H1 (cell line): Measurements from ENCODE around the gene KLF8. TPM values are rescaled to one million over a fixed set of nuclear protein-coding genes. Genes with fewer than 3 reads are reported as not detected.

Experiments used
- CTCF ChIA-PET: fragments of 300-600 bp; sonication (Branson Sonifier 250); formaldehyde crosslinking; loops from one replicate; lab custom pipeline; 2021; ENCODE audit not compliant: partially characterized antibody; lab: Charles Lee
- POLR2A ChIA-PET: fragments of 300-600 bp; sonication (Branson Sonifier 250); formaldehyde crosslinking; loops from one replicate; lab custom pipeline; 2021; ENCODE audit warnings: inconsistent platforms; ENCODE audit not compliant: partially characterized antibody; lab: Charles Lee
- DNase-seq, 2 experiments: peaks; one replicate each; pipeline versions ENCODE4 v3.0.0 to v3.0.0-alpha.2; 2010 to 2022; ENCODE audit warnings: low spot score in 2 of 2, low read depth in 1 of 2, mixed read lengths in 1 of 2
- FAIRE-seq: peaks from 2 replicates; lab custom pipeline; 2011; peaks lifted over from hg19 to GRCh38; lab: Jason Lieb, UNC
- H2AFZ ChIP-seq: 2 replicates; pipeline ENCODE4 v1.8.1; 2012; ENCODE audit warnings: low read length, inconsistent platforms
- H2AK5ac ChIP-seq: 2 replicates; pipeline ENCODE4 v1.6.1; 2013; ENCODE audit warnings: low read depth, low read length
- H2BK120ac ChIP-seq: replicated peaks from 2 replicates; pipeline ENCODE3; 2013; ENCODE audit warnings: low read depth, low read length, inconsistent platforms
- H2BK12ac ChIP-seq: 2 replicates; pipeline ENCODE4 v1.6.1; 2013; ENCODE audit warnings: low read depth, low read length
- H2BK15ac ChIP-seq: 2 replicates; pipeline ENCODE4 v1.6.1; 2013; ENCODE audit warnings: low read length
- H2BK20ac ChIP-seq: 2 replicates; pipeline ENCODE4 v1.6.1; 2013; ENCODE audit warnings: low read length
- H2BK5ac ChIP-seq: 2 replicates; pipeline ENCODE4 v1.6.1; 2013; ENCODE audit warnings: low read depth, low read length
- H3K14ac ChIP-seq: 2 replicates; pipeline ENCODE4 v1.6.1; 2013; ENCODE audit warnings: inconsistent platforms; ENCODE audit not compliant: insufficient read length
- H3K18ac ChIP-seq: 2 replicates; pipeline ENCODE4 v1.6.1; 2013; ENCODE audit warnings: low read length; ENCODE audit errors: extremely low read depth
- H3K23ac ChIP-seq: 2 replicates; pipeline ENCODE4 v1.6.1; 2013; ENCODE audit warnings: inconsistent platforms; ENCODE audit not compliant: insufficient read length
- H3K23me2 ChIP-seq: 2 replicates; pipeline ENCODE4 v1.6.1; 2013; ENCODE audit warnings: low read depth, low read length
- H3K27ac ChIP-seq: 2 replicates; pipeline ENCODE4 v1.6.1; 2011; ENCODE audit warnings: low read depth, low read length, inconsistent platforms
- H3K27me3 ChIP-seq, 4 experiments: replicated peaks in 1 of 4; 1 replicate in 1 of 4; 2 replicates in 3 of 4; pipeline versions ENCODE4 v1.6.1 to v1.8.1; 2011 to 2013; ENCODE audit warnings: low read length in 3 of 4, mild to moderate bottlenecking in 3 of 4, inconsistent platforms in 2 of 4, mixed read lengths in 2 of 4, moderate library complexity in 1 of 4; ENCODE audit not compliant: control insufficient read depth in 3 of 4, insufficient read depth in 3 of 4; ENCODE audit errors: extremely low read depth in 1 of 4
- H3K36me3 ChIP-seq, 4 experiments: 2 replicates each; pipeline versions ENCODE4 v1.6.1 to v1.8.1; 2011 to 2013; ENCODE audit warnings: mild to moderate bottlenecking in 4 of 4, low read length in 3 of 4, moderate library complexity in 2 of 4, control low read depth in 1 of 4, inconsistent platforms in 1 of 4; ENCODE audit not compliant: insufficient read depth in 4 of 4, control insufficient read depth in 2 of 4
- H3K4ac ChIP-seq: replicated peaks from 2 replicates; pipeline ENCODE3; 2013; ENCODE audit warnings: low read length, low read depth, mixed read lengths, inconsistent platforms; ENCODE audit not compliant: insufficient read length
- H3K4me1 ChIP-seq, 4 experiments: replicated peaks in 1 of 4; 1 replicate in 1 of 4; 2 replicates in 3 of 4; pipeline versions ENCODE4 v1.6.1 to v1.8.1; 2011 to 2013; ENCODE audit warnings: low read length in 3 of 4, inconsistent platforms in 2 of 4, mixed read lengths in 1 of 4; ENCODE audit not compliant: insufficient read depth in 4 of 4, control insufficient read depth in 3 of 4
- H3K4me2 ChIP-seq, 2 experiments: 2 replicates each; pipeline versions ENCODE4 v1.6.1 to v1.8.1; 2011 to 2013; ENCODE audit warnings: low read depth in 2 of 2, low read length in 2 of 2, control low read depth in 1 of 2, inconsistent platforms in 1 of 2, mild to moderate bottlenecking in 1 of 2; ENCODE audit not compliant: insufficient read depth in 1 of 2
- H3K4me3 ChIP-seq, 4 experiments: fragments of 200-600, 300-600 bp in 1 of 4; sonication (generic), shearing (Covaris generic), sonication (Bioruptor Twin) in 1 of 4; 2 replicates each; pipeline versions ENCODE4 v1.5.1 to v1.8.1; 2011 to 2016; ENCODE audit warnings: low read length in 4 of 4, low read depth in 3 of 4, control low read depth in 2 of 4, inconsistent platforms in 2 of 4, mild to moderate bottlenecking in 2 of 4, mixed read lengths in 1 of 4, moderate library complexity in 1 of 4; ENCODE audit not compliant: insufficient read depth in 2 of 4; ENCODE audit errors: extremely low read depth in 1 of 4
- H3K56ac ChIP-seq: replicated peaks from 2 replicates; pipeline ENCODE3; 2013; ENCODE audit warnings: low read depth, mild to moderate bottlenecking, mixed read lengths, low read length, inconsistent platforms; ENCODE audit not compliant: insufficient read length
- H3K79me1 ChIP-seq: 2 replicates; pipeline ENCODE4 v1.6.1; 2013; ENCODE audit warnings: low read depth, low read length, control low read depth
- H3K79me2 ChIP-seq, 2 experiments: 2 replicates each; pipeline versions ENCODE4 v1.6.1 to v1.8.1; 2012 to 2013; ENCODE audit warnings: low read length in 2 of 2, mild to moderate bottlenecking in 2 of 2, inconsistent platforms in 1 of 2; ENCODE audit not compliant: insufficient read depth in 2 of 2, control insufficient read depth in 1 of 2
- H3K9ac ChIP-seq, 4 experiments: replicated peaks in 1 of 4; 1 replicate in 1 of 4; 2 replicates in 3 of 4; pipeline versions ENCODE4 v1.6.1 to v1.8.1; 2011 to 2013; ENCODE audit warnings: low read depth in 3 of 4, low read length in 3 of 4, control low read depth in 2 of 4, mild to moderate bottlenecking in 2 of 4, moderate library complexity in 2 of 4, inconsistent platforms in 1 of 4; ENCODE audit errors: extremely low read depth in 1 of 4
- H3K9me3 ChIP-seq, 2 experiments: 2 replicates each; pipeline versions ENCODE4 v1.6.1 to v1.8.1; 2012 to 2013; ENCODE audit warnings: mild to moderate bottlenecking in 2 of 2, moderate library complexity in 2 of 2, control low read depth in 1 of 2, inconsistent platforms in 1 of 2, low read depth in 1 of 2, low read length in 1 of 2, mixed read lengths in 1 of 2; ENCODE audit not compliant: insufficient read depth in 2 of 2
- H4K20me1 ChIP-seq, 2 experiments: replicated peaks in 1 of 2; 2 replicates each; pipeline versions ENCODE3 to v1.8.1; 2011 to 2013; ENCODE audit warnings: inconsistent platforms in 2 of 2, low read length in 2 of 2, mild to moderate bottlenecking in 1 of 2; ENCODE audit not compliant: insufficient read depth in 2 of 2, control insufficient read depth in 1 of 2
- H4K5ac ChIP-seq: 2 replicates; pipeline ENCODE4 v1.6.1; 2013; ENCODE audit warnings: low read length, low read depth, mixed read lengths, inconsistent platforms; ENCODE audit not compliant: insufficient read length
- H4K8ac ChIP-seq: 2 replicates; pipeline ENCODE4 v1.8.0; 2013; ENCODE audit warnings: mild to moderate bottlenecking, moderate library complexity, low read length, inconsistent platforms; ENCODE audit not compliant: insufficient read depth; ENCODE audit errors: extremely low read depth
- H4K91ac ChIP-seq: replicated peaks from 2 replicates; pipeline ENCODE3; 2013; ENCODE audit warnings: low read length, mixed read lengths, inconsistent platforms; ENCODE audit not compliant: insufficient read length
- CBX5 ChIP-seq: fragments of 300-800, 300-1000 bp; sonication (generic); IDR thresholded peaks from 2 replicates; pipeline ENCODE4 v1.7.1; 2016; ENCODE audit warnings: antibody characterized with exemption, low read length, low read depth
- CHD1 ChIP-seq: IDR thresholded peaks from 2 replicates; pipeline ENCODE4 v1.6.1; 2012; ENCODE audit warnings: low read depth, low read length, improper control_type of control experiment
- CREB1 ChIP-seq: IDR thresholded peaks from 2 replicates; pipeline ENCODE4 v1.6.1; 2012; ENCODE audit warnings: inconsistent platforms
- CTCF ChIP-seq, 3 experiments: IDR thresholded peaks; 1 replicate in 2 of 3; 2 replicates in 1 of 3; pipeline versions ENCODE4 v1.5.1 to v1.6.1; 2011; ENCODE audit warnings: low read length in 3 of 3, mild to moderate bottlenecking in 3 of 3, inconsistent platforms in 2 of 3, low read depth in 1 of 3, moderate library complexity in 1 of 3; ENCODE audit not compliant: insufficient read depth in 1 of 3; ENCODE audit errors: control extremely low read depth in 1 of 3
- FOSL1 ChIP-seq: IDR thresholded peaks from 2 replicates; pipeline ENCODE4 v1.6.1; 2011; ENCODE audit warnings: mild to moderate bottlenecking, low read depth, low read length, moderate library complexity; ENCODE audit not compliant: insufficient read depth
- GTF2F1 ChIP-seq: IDR thresholded peaks from 2 replicates; pipeline ENCODE4 v1.6.1; 2012; ENCODE audit warnings: low read depth, low read length, improper control_type of control experiment, borderline replicate concordance
- JUN ChIP-seq: IDR thresholded peaks from 2 replicates; pipeline ENCODE4 v1.6.1; 2011; ENCODE audit warnings: low read depth, mild to moderate bottlenecking, improper control_type of control experiment, low read length
- KDM4A ChIP-seq: IDR thresholded peaks from one replicate; pipeline ENCODE4 v1.7.1; 2012; ENCODE audit warnings: low read depth, mild to moderate bottlenecking, moderate library complexity, low read length, inconsistent platforms; ENCODE audit not compliant: severe bottlenecking
- MAX ChIP-seq: IDR thresholded peaks from 2 replicates; pipeline ENCODE4 v1.6.1; 2012; ENCODE audit warnings: inconsistent platforms
- POLR2A ChIP-seq, 2 experiments: IDR thresholded peaks; 1 replicate in 1 of 2; 2 replicates in 1 of 2; pipeline ENCODE4 v1.6.1; 2011; ENCODE audit warnings: low read depth in 2 of 2, low read length in 2 of 2, mild to moderate bottlenecking in 2 of 2; ENCODE audit errors: control extremely low read depth in 1 of 2
- SIRT6 ChIP-seq: IDR thresholded peaks from one replicate; pipeline ENCODE4 v1.7.1; 2012; ENCODE audit warnings: low read length, inconsistent platforms
- SRF ChIP-seq: IDR thresholded peaks from 2 replicates; pipeline ENCODE4 v1.6.1; 2011; ENCODE audit warnings: mild to moderate bottlenecking, low read depth, low read length, moderate library complexity
- YY1 ChIP-seq: IDR thresholded peaks from 2 replicates; pipeline ENCODE4 v1.6.1; 2011; ENCODE audit warnings: low read depth, mild to moderate bottlenecking, low read length
- WGBS, 2 experiments: shearing (Covaris generic) in 1 of 2; methylation state at CpG; one replicate each; pipeline versions ENCODE4 v1.1.6 to v1.1.7; 2013 to 2015; ENCODE audit warnings: low lambda C conversion rate in 2 of 2, mixed read lengths in 2 of 2, inconsistent platforms in 1 of 2, low coverage in 1 of 2, missing lambda C conversion rate in 1 of 2; ENCODE audit not compliant: insufficient replicate concordance in 2 of 2, insufficient coverage in 1 of 2, insufficient read length in 1 of 2; ENCODE audit errors: extremely low coverage in 1 of 2, missing lambda C conversion rate in 1 of 2; 5-methylcytosine and 5-hydroxymethylcytosine counted together
- polyA plus RNA-seq, 7 experiments: library from polyadenylated mRNA; depleted of rRNA in 3 of 7; stranded (reverse) in 5 of 7; unstranded in 2 of 7; fragments of >200 nt in 5 of 7; fragments of 200-250 nt in 2 of 7; gene quantifications; 1 replicate in 5 of 7; 2 replicates in 1 of 7; 4 replicates in 1 of 7; pipeline versions ENCODE4 v1.2.1 to v1.2.3, GENCODE V29; 2011 to 2013; ENCODE audit warnings: missing spikeins in 2 of 7, mixed read lengths in 2 of 7
- total RNA-seq: library from RNA; stranded (reverse); fragmentation: NEBNext Ultra II Directional; extraction: Animal tissue kit (Norgen Biotek cat#: 25700); gene quantifications from 2 replicates; pipeline ENCODE4 v1.2.1, GENCODE V29; 2021

The KLF8 gene
- total and polyA plus RNA-seq, 2 of the 8 experiments (the other 6 are each of a cell fraction or from before 2014, with no cell fraction given) = 11.5 to 15.3 TPM

- no peak overlapping the region for H3K23ac ChIP-seq
- H3K9me3 ChIP-seq = no peaks in the 10 kb centered on the region
- no peak overlapping the region for H2BK120ac ChIP-seq
- H2AFZ ChIP-seq = no peak overlapping the region
- no peaks in the 10 kb centered on the region for H3K23me2 ChIP-seq
- H3K27ac ChIP-seq = no peak overlapping the region
- H2BK15ac ChIP-seq = no peak overlapping the region
- no peak overlapping the region for H2AK5ac ChIP-seq
- H3K4ac ChIP-seq = no peak overlapping the region
- H2BK20ac ChIP-seq = no peak overlapping the region
- H3K4me1 ChIP-seq = no peaks in the 10 kb centered on the region
- H3K9ac ChIP-seq = no peak overlapping the region
- H3K14ac ChIP-seq = no peak overlapping the region
- no peak overlapping the region for H3K4me2 ChIP-seq
- FAIRE-seq = no peak
- H4K20me1 ChIP-seq = no peaks in the 10 kb centered on the region
- H4K8ac ChIP-seq = no peak overlapping the region
- no peaks in the 10 kb centered on the region for H3K79me1 ChIP-seq
- H3K36me3 ChIP-seq = no peaks in the 10 kb centered on the region
- no peaks in the 10 kb centered on the region for H3K27me3 ChIP-seq
- ChIA-PET POLR2A (no interaction called here), CTCF (interaction anchor here (1.2 kb wide), 1 partner anchor 447 kb away, joined by 3 read pairs; no protein-coding TSS in a partner anchor)
- no peaks in the 10 kb centered on the region for H3K79me2 ChIP-seq
- no peak overlapping the region for H3K4me3 ChIP-seq
- DNase-seq = no peak
- no peak overlapping the region for H4K5ac ChIP-seq
- no peak for TF ChIP-seq CREB1
- no peak for TF ChIP-seq GTF2F1
- TF ChIP-seq JUN = no peak
- no peak for TF ChIP-seq SRF
- no peak for TF ChIP-seq FOSL1
- no peak for TF ChIP-seq MAX
- no peak for TF ChIP-seq POLR2A (IDR thresholded peaks at IDR 0.05; ENCODE audit: control extremely low read depth in 1 of 2, low read depth in 2 of 2, low read length in 2 of 2)
- TF ChIP-seq KDM4A = no peak
- no peak for TF ChIP-seq CBX5
- no peak for TF ChIP-seq YY1
- no peak for TF ChIP-seq CHD1
- TF ChIP-seq CTCF (IDR thresholded peaks at IDR 0.05; ENCODE audit: control extremely low read depth in 1 of 3, insufficient read depth in 1 of 3, low read depth in 1 of 3, low read length in 3 of 3) = no peak
- no peak for TF ChIP-seq SIRT6
- no peak overlapping the region for H3K18ac ChIP-seq
- no peak overlapping the region for H4K91ac ChIP-seq
- H3K56ac ChIP-seq = no peak overlapping the region
- H2BK5ac ChIP-seq = no peak overlapping the region
- H2BK12ac ChIP-seq = no peak overlapping the region
- 94% methylated on average over 2 of the region's 2 CpGs; no CpG with 5 or more reads in 1 of the 2 experiments for WGBS, 2 experiments
Observed at GRCh38 chrX:56279863-56280262, 47.7 kb downstream of the KLF8 start.
